GM12878 (cell line): ENCODE results near the gene DMRTB1. TPM values are rescaled to one million over a fixed set of nuclear protein-coding genes. Genes with fewer than 3 reads are reported as not detected.

ENCODE experiments used
- ATAC-seq: fragments of 200-7000 bp; cut with Tn5 transposase; 3 replicates; pipeline ENCODE4 v1.9.1; 2020; ENCODE audit warnings: mild to moderate bottlenecking, moderate library complexity
- BruUV-seq: library from RNA; stranded (reverse); fragments of 400-500 nt; replicated peaks from 2 replicates; lab custom pipeline; 2021; lab: Mats Ljungman, UMichigan
- CTCF ChIA-PET: fragments of 300-600 bp; sonication (Branson Sonifier 250); formaldehyde crosslinking; extraction: SDS; loops from one replicate; lab custom pipeline; 2021; ENCODE audit warnings: inconsistent platforms; lab: Yijun Ruan, JAX
- POLR2A ChIA-PET: fragments of 350-600 bp; formaldehyde crosslinking; extraction: SDS; loops from one replicate; lab custom pipeline; 2021; ENCODE audit warnings: inconsistent platforms; lab: Charles Lee
- RAD21 ChIA-PET: fragments of 300-600 bp; sonication (Branson Sonifier 250); formaldehyde crosslinking; loops from one replicate; lab custom pipeline; 2023; ENCODE audit warnings: antibody characterized with exemption; ENCODE audit not compliant: unreplicated experiment; lab: Charles Lee
- SMC1A ChIA-PET: fragments of 300-600 bp; sonication (Branson Sonifier 250); formaldehyde crosslinking; loops from one replicate; lab custom pipeline; 2023; ENCODE audit not compliant: unreplicated experiment, uncharacterized antibody; lab: Charles Lee
- DNase-seq: peaks from one replicate; pipeline ENCODE4 v3.0.0-alpha.2; 2011; ENCODE audit warnings: low read depth, low spot score
- FAIRE-seq: peaks from 3 replicates; lab custom pipeline; 2011; peaks lifted over from hg19 to GRCh38; lab: Jason Lieb, UNC
- H2AFZ ChIP-seq: 2 replicates; pipeline ENCODE4 v1.6.0; 2011; ENCODE audit warnings: low read depth, low read length, control low read depth; ENCODE audit not compliant: control insufficient read depth
- H3K27ac ChIP-seq: 2 replicates; pipeline ENCODE4 v1.5.1; 2011; ENCODE audit warnings: control low read depth; ENCODE audit not compliant: control insufficient read depth, insufficient read depth
- H3K27me3 ChIP-seq, 2 experiments: replicated peaks in 1 of 2; 2 replicates each; pipeline versions ENCODE4 v1.6.0 to v1.6.1; 2011; ENCODE audit warnings: low read length in 1 of 2; ENCODE audit not compliant: control insufficient read depth in 2 of 2, insufficient read depth in 2 of 2
- H3K36me3 ChIP-seq, 2 experiments: 2 replicates each; pipeline ENCODE4 v1.5.1; 2011; ENCODE audit warnings: low read length in 1 of 2; ENCODE audit not compliant: control insufficient read depth in 2 of 2, insufficient read depth in 2 of 2
- H3K4me1 ChIP-seq: 2 replicates; pipeline ENCODE4 v1.6.1; 2011; ENCODE audit warnings: mild to moderate bottlenecking, low read length, moderate library complexity, mixed read lengths; ENCODE audit not compliant: control insufficient read depth, insufficient read depth
- H3K4me2 ChIP-seq: 2 replicates; pipeline ENCODE4 v1.6.0; 2011; ENCODE audit warnings: control low read depth; ENCODE audit not compliant: control insufficient read depth, insufficient read depth
- H3K4me3 ChIP-seq: fragments of 200-600 bp; sonication (generic); 2 replicates; pipeline ENCODE4 v1.5.1; 2016
- H3K79me2 ChIP-seq: 2 replicates; pipeline ENCODE4 v1.6.0; 2011; ENCODE audit warnings: low read length; ENCODE audit not compliant: control insufficient read depth, insufficient read depth
- H3K9ac ChIP-seq: 2 replicates; pipeline ENCODE4 v1.8.0; 2011; ENCODE audit warnings: low read length, control low read depth, mixed read lengths; ENCODE audit not compliant: control insufficient read depth, insufficient read depth
- H3K9me3 ChIP-seq: replicated peaks from 3 replicates; pipeline ENCODE4 v1.5.1; 2011; ENCODE audit warnings: mild to moderate bottlenecking, low read length; ENCODE audit not compliant: control insufficient read depth, insufficient read depth
- H4K20me1 ChIP-seq: 2 replicates; pipeline ENCODE4 v1.6.0; 2011; ENCODE audit not compliant: control insufficient read depth, insufficient read depth
- ATF7 ChIP-seq: fragments of 450-650 bp; IDR thresholded peaks from 2 replicates; pipeline ENCODE4 v1.6.1; 2016; ENCODE audit warnings: low read depth, mild to moderate bottlenecking
- BACH1 ChIP-seq: fragments of 450-650 bp; IDR thresholded peaks from 2 replicates; pipeline ENCODE4 v1.6.1; 2017; ENCODE audit warnings: mild to moderate bottlenecking, borderline replicate concordance
- CBX3 ChIP-seq: fragments of 200-600 bp; sonication (generic); IDR thresholded peaks from 2 replicates; pipeline ENCODE4 v1.6.1; 2016; ENCODE audit warnings: low read depth, borderline replicate concordance
- CBX5 ChIP-seq: sonication (generic); IDR thresholded peaks from 2 replicates; pipeline ENCODE4 v1.6.1; 2016; ENCODE audit warnings: low read depth, moderate library complexity, mild to moderate bottlenecking, inconsistent platforms
- IKZF1 ChIP-seq: fragments of 450-650 bp; conservative IDR thresholded peaks from 2 replicates; pipeline ENCODE4 v1.6.1; 2017; ENCODE audit warnings: antibody characterized with exemption, mild to moderate bottlenecking
- PAX5 ChIP-seq: IDR thresholded peaks from 2 replicates; pipeline ENCODE4 v1.6.1; 2011; ENCODE audit warnings: low read depth, low read length, borderline replicate concordance
- PML ChIP-seq: IDR thresholded peaks from 2 replicates; pipeline ENCODE4 v1.6.1; 2012; ENCODE audit warnings: low read length, inconsistent platforms
- POLR2A ChIP-seq: IDR thresholded peaks from 2 replicates; pipeline ENCODE4 v1.6.1; 2011; ENCODE audit warnings: low read depth, mild to moderate bottlenecking, low read length
- SMAD5 ChIP-seq: IDR thresholded peaks from 2 replicates; pipeline ENCODE4 v1.6.1; 2016; ENCODE audit warnings: antibody characterized with exemption, low read depth
- ZBED1 ChIP-seq: IDR thresholded peaks from 2 replicates; pipeline ENCODE4 v1.6.1; 2016; ENCODE audit warnings: borderline replicate concordance
- WGBS: methylation state at CpG from one replicate; pipeline ENCODE4 v1.1.6; 2016; ENCODE audit warnings: low lambda C conversion rate; ENCODE audit not compliant: insufficient replicate concordance, insufficient coverage; ENCODE audit errors: missing lambda C conversion rate; 5-methylcytosine and 5-hydroxymethylcytosine counted together
- in situ Hi-C: fragments of 300-500 bp; cut with MboI; formaldehyde crosslinking; loops from 9 replicates; pipeline ENCODE4 v1.14.3; 2018; ENCODE audit warnings: mixed read lengths
- intact Hi-C: fragments of 100-400 bp; cut with micrococcal nuclease; formaldehyde crosslinking; loops from one replicate; pipeline ENCODE4 v1.14.2; 2022; ENCODE audit not compliant: unreplicated experiment
- polyA plus RNA-seq, 11 experiments: library from polyadenylated mRNA; depleted of rRNA in 4 of 11; unstranded in 6 of 11; stranded (reverse) in 5 of 11; fragments of >200 nt; fragmentation: Nextera tagmentation in 4 of 11; fragmentation: Illumina TruSeq in 1 of 11; extraction: Ambion mirVana in 4 of 11; extraction: Trizol in 1 of 11; gene quantifications; 1 replicate in 1 of 11; 2 replicates in 10 of 11; pipeline versions ENCODE4 v1.2.1 to v1.2.3, GENCODE V29; 2011 to 2016; ENCODE audit warnings: inconsistent platforms in 2 of 11, missing spikeins in 2 of 11, low read depth in 1 of 11
- total RNA-seq, 4 experiments: library from RNA; depleted of rRNA in 3 of 4; stranded (reverse); fragments of >200 nt in 3 of 4; fragmentation: Illumina TruSeq in 1 of 4; extraction: Trizol in 1 of 4; gene quantifications; 2 replicates each; pipeline versions ENCODE4 v1.2.1 to v1.2.3, GENCODE V29; 2013 to 2021

Gene DMRTB1
- total and polyA plus RNA-seq, 10 of the 15 experiments (the other 5 are each of a cell fraction or from before 2014, with no cell fraction given): not detected

DNA sequence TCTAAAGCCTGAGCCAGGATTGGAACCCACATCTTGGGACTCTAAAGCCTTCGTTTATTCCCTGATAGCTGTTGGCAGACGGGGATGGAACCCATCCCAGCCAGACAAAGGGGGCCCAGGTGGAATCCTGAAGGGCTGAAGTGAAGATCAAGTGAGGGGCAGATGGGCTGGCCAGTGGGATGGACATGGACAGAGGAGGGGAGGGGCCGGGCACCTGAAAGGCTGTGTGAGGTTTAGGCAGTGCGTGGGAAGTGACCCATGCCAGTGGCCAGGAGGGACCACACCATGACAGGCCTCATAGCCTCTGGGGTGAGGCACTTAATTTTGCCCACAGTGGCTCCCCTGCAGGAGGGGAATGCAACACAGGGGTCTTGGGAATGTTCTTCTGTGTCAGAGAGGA is 44.6 kb upstream of the DMRTB1 start:
- Histone ChIP-seq H3K36me3 (no peaks in the 10 kb centered on the region), H3K4me3 (no peak overlapping the region), H3K4me2 (no peak overlapping the region), H3K4me1 (peaks cover 23% of the 10 kb centered on the region), H3K27me3 (no peaks in the 10 kb centered on the region; a peak in 1 of 4 replicates), H4K20me1 (no peaks in the 10 kb centered on the region), H3K27ac (no peak overlapping the region), H3K9me3 (no peaks in the 10 kb centered on the region), H3K79me2 (no peaks in the 10 kb centered on the region), H3K9ac (no peak overlapping the region), H2AFZ (no peak overlapping the region)
- no TSS peak for BruUV-seq
- WGBS: 61% methylated on average over 4 of the region's 4 CpGs
- DNase-seq (no peak), ATAC-seq (no peak), FAIRE-seq (no peak)
- CTCF ChIA-PET: interaction anchor here (1.4 to 4.8 kb wide), 4 partner anchors 11 to 136 kb away, joined by 4 to 20 read pairs (median 11); no protein-coding TSS in a partner anchor
- RAD21 ChIA-PET: interaction anchor here (1.1 to 2.1 kb wide), 4 partner anchors 8 to 82 kb away, joined by 3 to 6 read pairs (median 4); no protein-coding TSS in a partner anchor
- TF ChIP-seq POLR2A: no peak
- TF ChIP-seq CBX5: no peak
- no peak for TF ChIP-seq PAX5
- TF ChIP-seq ZBED1: no peak
- no peak for TF ChIP-seq BACH1
- no peak for TF ChIP-seq SMAD5
- TF ChIP-seq ATF7: no peak
- no peak for TF ChIP-seq PML
- TF ChIP-seq CBX3: no peak
- TF ChIP-seq IKZF1: no peak
- in situ Hi-C loops (no loop called here), intact Hi-C loops (no loop called here)
- SMC1A ChIA-PET: interaction anchor here (0.6 to 2.2 kb wide), 5 partner anchors 9 to 193 kb away, joined by 3 to 6 read pairs (median 5); no protein-coding TSS in a partner anchor
- POLR2A ChIA-PET: interaction anchor here (1.5 to 2.5 kb wide), 2 partner anchors 12 to 90 kb away, joined by 3 to 18 read pairs; no protein-coding TSS in a partner anchor
